GM21526 (cell line): ENCODE measurements around the gene DCUN1D1.

Source experiments
- ATAC-seq: cut with Tn5 transposase; IDR thresholded peaks from one replicate; pipeline ENCODE4 v1.9.1; 2021; ENCODE audit warnings: moderate library complexity; ENCODE audit not compliant: unreplicated experiment, low FRiP score

Gene DCUN1D1

DNA sequence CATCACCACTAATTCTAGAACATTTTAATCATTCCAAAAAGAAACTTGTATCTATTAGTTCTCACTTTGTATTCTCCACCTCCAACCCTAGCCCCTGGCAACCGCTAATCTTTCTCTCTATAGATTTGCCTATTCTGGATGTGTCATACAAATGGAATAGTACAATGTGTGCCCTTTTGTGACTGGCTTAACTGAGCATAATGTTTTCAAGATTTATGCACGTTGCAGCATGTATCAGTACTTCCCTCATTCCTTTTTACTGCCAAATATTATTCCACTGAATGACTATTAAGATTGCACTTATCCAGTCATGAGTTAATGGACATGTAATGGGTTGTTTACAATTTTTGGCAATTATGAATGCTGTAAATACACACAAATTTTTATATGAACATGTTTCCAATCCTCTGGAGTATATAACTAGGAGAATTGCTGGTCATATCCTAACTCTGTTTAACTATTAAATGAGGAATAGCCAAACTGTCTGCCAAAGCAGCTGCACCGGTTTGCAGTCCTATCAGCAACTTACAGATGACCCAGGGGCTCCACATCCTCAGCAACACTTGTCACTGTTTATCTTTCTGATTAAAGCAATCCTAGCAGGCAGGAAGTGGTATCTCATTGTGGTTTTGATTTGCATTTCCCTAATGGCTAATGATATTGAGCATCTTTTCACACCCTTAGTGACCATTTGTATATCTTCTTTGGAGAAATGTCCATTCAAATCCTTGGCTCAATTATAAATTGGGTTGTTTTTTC, 42.9 kb downstream of the DCUN1D1 start:
- no peak for ATAC-seq

DNA sequence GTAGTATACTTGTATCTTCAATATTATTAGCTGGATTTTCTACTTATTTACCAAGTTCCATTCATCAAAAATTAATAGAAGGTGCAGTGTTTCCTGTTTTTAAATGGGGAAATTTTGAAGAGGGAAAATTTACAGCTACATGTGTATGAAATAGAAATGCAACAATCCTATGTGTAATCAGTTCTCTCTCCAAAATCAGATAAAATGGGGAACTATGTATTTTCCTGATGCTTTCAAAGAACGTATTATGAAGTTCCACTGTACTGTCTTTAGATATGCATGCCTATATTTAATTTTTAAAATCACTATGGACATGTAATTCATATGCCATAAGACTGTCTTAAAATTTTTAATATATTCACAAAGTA, 43.4 kb downstream of the DCUN1D1 start:
- no peak for ATAC-seq

DNA sequence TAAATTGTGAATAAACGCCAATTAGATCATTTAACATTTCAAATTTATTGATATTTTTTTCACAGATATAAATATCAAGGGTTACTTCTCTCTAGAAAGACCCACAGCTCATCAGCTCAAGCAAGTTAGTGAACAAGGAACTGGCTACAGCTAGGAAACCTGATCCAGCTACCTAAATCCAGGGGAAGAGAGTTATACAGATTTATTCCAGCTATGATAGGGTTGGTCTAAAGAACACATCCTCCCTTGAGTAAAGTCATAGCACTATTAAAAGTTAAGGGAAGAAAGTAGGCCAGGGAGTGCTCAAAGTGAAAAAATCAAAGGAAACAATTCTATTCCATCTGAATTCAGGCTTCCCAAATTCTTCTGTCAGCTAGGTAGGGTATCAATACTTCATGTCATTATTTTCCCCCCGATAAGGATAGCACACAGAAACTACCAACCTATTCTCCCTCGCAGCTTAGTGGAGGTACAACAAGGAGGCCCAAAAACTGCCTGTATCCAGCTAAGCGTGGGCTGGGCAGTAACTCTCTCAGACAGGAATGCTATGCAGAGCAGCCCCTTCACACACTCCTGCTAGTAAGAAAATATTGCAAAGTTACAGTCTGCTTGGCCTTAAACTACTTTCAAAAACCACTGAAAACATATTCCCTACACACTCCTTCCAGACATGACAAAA, 44.0 kb downstream of the DCUN1D1 start:
- ATAC-seq: no peak

DNA sequence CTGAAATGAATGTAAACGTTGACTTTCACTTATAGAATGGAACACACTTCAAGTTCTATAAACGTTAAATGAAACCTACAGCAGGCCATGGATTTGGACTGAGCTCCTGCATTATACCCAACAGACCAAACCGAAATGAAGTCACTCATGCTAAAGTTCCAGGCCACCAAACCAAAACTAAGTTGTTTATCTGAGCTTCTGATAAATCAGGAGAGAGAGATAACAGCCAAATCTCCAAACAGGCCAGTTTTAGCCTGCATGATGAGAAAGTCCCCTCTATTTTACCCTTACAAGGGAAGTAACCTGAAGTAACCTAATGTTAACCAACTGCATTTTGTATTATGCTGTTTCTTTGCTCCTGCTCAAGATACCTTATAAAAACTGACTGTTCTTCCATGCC, 44.5 kb downstream of the DCUN1D1 start:
- ATAC-seq: no peak

DNA sequence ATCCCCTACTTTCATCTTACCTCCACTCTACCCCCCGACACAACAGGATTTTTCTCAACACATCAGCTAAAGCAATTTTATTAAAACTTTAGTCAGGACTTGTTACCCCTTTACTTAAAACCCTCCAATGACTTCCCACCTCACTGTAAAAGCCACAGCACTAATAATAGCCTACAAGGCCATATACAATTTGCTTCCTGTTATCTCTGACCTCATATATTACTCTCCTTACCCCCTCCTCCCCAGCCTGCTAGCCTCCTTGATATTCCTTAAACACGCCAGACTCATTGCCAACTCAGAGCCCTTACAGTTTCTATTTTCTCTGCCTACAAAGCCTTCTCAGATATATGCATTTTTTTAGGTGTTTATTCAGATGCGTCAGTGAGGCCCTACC, 54.4 kb downstream of the DCUN1D1 start:
- ATAC-seq: peak; percentile 11

DNA sequence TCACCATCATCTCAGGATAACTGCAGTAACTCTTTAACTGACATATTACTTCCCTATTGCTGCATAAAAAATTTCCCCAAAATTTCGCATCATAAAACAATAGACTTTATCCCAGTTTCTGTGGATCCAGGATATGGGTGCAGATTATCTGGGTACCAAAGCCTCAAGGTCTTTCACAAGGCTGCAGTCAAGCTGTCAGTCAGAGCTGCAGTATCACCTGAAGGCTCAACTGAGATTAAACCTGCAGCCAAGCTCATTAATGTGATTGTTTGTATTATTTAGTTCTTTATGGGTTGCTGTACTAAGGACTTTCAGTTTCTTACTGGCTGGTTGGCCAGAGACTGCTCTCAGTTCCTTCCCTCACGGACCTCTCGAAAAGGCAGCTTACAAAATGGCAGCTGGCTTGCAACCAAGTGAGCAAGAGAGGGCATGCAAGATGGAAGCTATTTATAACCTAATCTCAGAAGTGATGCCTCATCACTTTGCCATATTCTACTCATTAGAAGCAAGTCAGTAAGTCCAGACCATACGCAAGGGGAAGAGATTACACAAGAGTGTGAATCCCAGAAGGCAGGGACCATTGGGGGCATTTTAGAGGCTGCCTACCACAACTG, 54.9 kb downstream of the DCUN1D1 start:
- peak; percentile 87 for ATAC-seq

DNA sequence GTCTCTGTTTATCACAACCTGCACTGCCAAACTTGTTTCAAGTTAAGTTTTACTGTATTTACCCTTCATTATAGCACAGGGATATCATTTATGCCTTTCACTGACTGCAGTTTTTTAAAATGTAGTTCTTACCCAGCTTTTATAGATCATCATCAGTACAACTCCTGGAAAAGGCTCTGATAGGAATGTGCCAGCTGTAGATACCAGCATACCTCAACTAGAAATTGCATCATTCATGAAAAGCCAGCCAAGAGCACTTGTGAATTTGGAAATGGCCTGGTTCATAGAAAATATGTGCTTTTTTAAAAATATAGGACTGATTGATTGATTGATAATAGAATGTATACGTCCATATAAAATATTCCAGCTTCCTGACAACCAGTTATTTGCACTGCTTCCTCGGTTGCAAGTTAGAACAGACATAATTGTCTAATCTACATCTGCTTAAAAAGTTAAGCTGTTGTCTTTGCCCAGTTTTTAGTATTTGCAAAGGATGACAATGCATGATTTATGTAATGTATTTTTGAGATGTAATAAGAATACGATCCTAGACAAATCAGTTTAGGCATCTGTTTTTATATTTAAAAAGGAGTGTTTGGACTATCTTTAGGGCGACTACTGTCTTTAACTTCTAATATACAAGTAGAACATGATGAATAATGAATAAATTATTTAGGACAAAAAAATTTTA, 58.5 kb downstream of the DCUN1D1 start:
- no peak for ATAC-seq

DNA sequence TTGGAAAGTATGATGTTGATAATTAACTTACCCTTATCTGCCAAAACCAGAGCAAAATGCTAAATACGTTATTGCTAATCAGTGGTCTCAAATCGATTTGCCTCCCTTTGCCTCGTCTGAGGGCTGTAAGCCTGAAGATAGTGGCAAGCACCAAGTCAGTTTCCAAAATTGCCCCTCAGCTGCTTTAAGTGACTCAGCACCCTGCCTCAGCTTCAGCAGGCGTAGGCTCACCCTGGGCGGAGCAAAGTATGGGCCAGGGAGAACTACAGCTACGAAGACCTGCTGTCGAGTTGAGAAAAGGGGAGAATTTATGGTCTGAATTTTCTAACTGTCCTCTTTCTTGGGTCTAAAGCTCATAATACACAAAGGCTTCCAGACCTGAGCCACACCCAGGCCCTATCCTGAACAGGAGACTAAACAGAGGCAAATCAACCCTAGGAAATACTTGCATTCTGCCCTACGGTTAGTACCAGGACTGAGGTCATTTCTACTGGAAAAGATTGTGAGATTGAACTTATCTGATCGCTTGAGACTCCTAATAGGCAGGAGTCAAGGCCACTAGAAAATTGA, 59.7 kb downstream of the DCUN1D1 start:
- no peak for ATAC-seq

DNA sequence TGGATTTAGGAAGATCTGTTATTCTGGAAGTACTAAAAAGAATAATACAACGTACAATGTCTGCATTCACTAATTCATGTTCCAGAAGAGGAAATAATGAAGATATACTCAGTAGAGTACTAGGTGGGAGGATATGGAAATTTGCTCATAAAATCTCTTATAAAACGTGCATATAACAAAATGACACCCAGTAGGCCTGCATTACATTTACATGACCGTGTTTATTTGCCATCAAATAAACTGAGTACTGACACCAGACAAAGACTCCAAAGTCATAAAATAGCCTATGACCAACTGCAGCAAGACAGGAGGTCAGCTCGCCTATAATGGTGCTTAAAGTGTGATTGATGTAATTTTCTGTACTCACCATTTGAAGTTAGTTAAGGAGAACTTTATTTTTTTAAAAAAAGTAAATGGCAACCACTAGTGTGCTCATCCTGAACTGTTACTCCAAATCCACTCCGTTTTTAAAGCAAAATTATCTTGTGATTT, 60.4 kb downstream of the DCUN1D1 start:
- ATAC-seq: no peak

DNA sequence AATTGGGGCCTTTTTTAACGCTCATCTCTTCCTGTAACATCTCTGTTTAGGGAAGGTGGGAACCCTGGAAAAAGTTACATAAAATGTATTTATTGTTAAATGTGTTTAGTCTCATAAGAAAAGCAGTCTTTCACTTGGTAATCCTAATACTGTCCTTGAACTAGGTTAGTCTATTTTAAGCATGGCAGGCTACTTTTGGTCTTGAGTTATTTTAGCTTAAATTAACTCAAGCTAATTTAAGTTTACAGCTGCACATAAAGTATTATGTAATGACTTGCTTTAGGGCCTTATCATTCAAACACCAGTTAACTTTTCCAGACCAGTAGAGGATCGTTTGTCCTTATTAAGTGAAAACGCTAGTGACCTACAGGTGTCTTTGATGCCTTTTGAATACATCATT, 63.2 kb downstream of the DCUN1D1 start:
- no peak for ATAC-seq

DNA sequence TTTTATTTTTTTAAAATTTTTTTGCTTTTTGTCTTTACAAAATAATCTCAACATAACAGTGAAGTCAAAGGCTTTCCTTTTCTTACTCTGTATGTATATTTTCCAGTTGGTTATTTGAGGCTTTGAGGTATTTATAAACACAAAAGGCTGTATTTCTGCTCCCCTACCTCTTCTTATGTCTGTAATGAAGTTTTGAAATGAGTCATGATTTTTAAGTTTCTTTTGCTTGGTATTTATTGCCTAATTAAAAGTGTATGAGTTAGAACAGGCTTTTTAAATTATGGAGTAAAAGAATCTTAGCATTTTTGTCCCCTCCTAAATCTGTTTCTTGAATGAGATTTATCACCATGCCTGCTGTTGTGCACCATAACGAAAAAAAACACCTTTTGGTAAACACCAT, 66.0 kb downstream of the DCUN1D1 start:
- ATAC-seq: peak; percentile 32

DNA sequence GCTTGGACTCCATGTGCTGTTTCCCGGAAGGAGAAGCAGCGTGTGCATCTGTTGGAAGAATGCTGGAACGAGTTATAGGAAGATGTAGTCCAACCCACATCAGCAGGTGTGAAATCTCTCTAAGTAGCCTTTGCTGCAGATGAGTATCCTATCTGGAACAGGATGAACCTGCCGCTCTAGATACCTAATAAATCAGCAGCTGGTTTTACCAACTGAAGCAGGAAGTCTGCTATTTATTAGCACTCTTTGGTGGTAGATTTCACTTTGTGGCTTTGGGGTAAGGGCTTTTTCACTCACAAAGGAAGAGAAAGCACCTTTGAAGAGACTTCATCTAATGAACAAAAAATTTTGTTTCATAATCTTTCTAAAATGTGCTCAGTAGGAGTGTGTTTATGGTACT, 66.4 kb downstream of the DCUN1D1 start:
- peak; percentile 78 for ATAC-seq

DNA sequence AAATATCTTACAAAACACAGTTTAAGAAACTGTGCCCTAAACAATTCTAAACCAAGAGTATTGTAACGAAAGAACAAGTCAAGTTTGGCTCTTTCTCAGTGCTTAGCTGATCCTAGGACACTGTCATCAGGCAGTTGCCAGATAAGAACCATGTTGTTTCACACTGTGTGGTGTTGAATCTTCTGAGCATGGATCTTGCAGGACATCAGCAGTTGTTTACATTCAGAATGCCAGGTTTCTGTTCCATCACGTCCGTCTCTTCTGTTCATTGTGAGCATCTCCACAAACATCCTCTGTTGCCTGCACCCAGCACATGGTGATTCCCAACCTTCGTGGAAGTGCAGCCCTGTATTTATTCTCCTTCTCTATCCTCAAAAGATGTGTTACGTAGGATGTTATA, 67.9 kb downstream of the DCUN1D1 start:
- no peak for ATAC-seq

DNA sequence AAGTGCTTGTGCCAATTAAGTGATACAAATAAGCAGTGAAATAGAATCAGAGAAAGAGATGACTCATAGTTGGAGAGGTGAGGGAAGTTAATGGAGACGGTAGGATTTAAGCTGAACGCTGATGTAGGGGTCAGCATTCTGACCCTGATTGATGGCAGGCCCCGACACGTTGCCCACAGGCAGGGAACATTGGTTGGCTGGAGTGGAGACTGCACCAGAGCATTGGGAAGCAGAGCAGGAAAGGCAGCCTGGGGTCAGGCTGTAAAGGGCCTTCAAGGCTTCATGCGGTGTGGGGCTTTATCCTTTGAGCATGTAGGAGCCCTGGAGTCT, 68.6 kb downstream of the DCUN1D1 start:
- no peak for ATAC-seq

DNA sequence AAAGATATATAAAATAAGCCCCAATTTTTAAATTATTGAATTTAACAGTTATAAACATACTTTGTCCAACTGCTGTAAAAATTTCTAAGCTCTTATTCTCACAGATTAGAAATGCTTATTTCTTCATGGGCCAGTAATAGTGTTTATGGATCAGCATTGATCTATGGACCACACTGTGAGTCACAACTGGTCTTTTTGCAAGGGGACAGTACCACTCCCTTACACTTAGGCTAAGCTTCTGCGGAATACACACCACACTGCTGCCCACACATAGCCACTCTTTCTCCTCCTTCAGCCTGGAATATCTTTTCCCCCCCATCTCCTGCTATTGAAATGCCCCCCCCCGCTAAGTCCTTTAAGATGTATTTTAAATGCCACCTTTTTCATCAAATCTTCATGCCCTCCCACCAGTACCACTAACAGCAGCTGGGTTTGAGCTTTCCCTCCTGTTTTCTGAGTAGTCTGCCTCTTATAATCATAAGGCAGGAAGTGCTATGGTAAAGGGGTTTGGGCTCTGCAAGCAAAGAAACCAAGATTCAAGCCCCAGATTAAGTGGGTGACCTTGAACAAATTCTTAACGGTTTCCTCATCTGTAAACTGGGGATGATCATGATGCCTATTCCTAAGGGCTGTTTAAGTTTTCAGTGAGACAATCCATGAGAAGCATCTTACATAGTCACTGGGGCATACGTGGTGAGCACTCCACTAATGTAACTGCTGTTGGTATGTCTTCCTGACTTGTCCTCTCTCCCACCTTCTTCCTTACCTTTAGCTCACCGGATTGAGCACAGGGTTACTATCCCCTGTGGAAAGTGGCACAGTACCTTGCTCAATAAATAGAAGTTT, 69.2 kb downstream of the DCUN1D1 start:
- ATAC-seq: no peak

DNA sequence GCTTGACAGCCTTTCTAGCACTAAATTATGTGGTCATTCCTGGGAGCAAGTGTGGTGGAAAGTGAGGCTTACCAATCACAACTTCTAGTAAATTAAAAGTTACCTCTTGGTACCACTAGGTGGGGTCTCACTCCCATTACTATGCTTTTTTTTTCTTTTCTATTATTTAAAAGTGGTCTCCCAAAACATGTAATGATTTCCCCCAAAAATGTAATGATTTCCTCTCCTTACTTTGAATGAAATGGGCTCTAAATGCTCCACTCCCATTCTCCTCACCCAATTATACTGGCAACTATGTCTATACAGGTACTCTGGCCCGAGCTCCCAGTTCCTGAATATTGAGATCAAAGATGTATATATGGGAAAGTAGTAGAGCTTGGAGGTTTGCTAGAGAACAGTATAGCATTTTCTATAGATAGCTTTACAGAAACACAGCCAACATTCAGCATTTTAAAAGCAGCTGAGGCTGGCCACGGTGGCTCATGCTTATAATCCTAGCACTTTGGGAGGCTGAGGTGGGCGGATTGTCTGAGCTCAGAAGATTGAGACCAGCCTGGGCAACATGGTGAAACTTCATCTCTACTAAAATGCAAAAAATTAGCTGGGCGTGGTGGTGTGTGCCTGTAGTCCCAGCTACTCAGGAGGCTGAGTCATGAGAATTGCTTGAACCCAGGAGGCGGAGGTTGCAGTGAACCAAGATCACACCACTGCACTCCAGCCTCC, 70.9 kb downstream of the DCUN1D1 start:
- no peak for ATAC-seq

DNA sequence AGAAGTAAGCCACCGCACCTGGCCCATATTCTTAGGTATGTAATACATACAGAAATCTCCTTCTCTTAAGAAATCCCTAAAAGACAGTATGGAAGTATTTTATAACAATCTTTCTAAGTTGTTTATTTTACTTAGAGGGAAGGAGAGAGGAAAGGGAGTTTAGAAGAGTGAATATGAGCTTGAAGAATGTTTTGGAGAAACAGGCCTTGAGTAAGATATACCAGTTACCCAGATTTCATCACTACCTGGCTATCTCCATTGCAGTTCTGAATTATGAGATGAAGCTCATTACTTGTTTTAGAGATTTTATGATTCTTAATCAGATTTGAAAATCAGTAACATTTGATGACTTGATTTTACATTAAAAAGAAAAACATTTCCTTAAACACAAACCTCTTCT, 71.9 kb downstream of the DCUN1D1 start:
- no peak for ATAC-seq

DNA sequence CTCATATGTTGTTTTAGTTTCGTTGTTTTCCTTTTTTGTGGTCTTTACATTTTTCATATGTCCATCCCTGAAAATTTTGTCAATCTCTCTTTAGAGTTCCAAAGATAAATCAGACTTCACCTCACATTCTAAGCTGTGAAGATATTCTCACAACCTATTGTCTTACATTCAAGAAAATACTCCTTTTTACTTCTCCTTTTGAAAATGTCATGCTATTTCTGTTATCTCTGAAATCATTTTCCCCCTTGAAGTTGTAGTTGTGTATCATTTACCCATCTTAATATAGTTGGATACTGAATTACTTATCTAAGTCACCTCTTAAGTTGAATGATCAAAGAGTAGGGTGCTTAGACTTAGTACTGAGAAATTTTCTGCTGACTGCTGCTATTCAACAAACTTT, 74.3 kb downstream of the DCUN1D1 start:
- ATAC-seq: no peak

DNA sequence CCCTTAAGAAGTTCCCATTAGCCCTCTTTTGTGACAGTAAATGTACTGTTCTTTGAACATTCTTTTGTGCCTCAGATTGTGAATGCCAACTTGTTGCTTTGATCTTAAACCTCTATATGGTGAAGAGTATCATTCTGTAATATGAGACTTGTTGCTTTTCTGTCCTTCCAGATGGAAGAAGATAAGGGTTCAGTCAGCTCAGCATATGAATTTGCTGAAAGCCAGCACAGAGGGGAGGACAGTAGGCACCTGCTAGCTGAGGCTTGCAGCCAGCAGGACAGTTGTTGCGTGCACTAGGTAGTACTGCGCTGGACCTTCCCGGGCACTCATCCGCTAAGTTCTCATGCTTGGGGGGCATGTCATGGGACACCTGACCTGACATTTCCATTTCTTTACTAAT, 74.7 kb downstream of the DCUN1D1 start:
- no peak for ATAC-seq
